NCI-H446 (cell line): Measurements from ENCODE around the gene LY86.
A peak's percentile ranks its signal among the peaks of the same experiment; 100 is the strongest.
"Not testable (repeated sequence)": the region's sequence is repeated elsewhere in the genome, so short reads cannot be mapped to it uniquely, and the experiment has no call there.

Experiments used
- DNase-seq, 2 experiments: peaks; one replicate each; lab custom pipeline; 2025; lab: John Stamatoyannopoulos, UW

LY86 gene

DNA sequence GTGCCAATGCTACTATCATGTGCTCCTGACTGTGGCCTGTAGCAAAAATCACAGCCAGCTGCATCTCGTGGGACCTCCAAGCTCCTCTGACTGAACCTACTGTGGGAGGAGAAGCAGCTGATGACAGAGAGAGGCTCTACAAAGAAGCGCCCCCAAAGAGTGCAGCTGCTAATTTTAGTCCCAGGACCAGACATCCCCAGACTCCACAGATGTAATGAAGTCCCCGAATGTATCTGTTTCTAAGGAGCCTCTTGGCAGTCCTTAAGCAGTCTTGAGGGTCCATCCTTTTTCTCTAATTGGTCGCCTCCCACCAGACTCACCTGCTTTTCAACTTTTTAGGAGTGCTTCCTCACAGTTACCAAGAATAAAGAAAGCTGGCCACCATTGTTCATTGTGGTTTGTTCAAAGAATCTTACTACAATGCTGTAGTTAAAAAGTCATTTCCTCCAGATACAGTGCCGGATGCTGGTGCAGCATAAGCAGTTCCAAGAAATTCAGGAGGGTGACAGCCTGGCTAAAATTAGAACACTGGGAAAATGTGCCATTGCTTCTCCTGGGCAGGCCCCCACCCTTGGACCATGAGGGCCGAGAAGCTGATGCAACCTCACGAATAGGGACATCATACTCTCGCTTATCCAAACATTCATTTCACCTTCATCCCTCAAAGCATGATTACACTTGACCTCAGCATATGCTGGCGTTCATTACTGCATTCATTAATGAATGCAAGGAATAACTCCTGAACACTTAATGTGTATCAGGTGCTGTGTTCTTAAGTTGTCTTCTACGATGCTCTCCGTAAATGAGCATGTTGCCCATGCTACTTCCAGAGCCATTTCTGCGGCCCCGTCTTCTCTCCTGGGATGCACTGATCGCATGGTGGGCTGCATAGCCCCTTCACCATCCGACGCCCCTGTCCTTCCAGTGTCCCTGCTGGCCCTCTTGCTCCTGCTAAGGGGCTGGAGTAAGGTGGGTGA lies 66.4 kb downstream of the LY86 start:
- DNase-seq, result no peak

DNA sequence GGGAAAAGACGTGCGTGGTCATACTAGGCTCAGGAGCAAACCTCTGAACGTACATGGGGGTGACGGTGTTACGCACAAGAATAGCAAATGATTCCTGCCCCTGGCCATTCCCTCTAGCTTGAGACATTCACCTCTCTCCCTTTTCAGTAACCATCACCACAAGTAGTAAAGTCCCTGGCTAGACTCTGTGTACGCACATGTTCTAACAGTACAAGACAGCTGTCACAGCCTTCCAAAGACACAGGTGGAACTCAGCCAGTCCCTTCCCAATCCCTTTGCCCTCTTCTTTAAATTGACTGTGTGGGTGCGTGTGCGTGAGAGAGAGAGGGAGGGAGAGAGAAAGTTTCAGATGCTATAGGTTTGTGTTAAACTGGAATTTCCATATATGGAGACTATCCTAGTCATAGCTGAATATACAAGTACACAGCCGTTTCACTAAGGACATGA lies 67.3 kb downstream of the LY86 start:
- DNase-seq, result no peak

DNA sequence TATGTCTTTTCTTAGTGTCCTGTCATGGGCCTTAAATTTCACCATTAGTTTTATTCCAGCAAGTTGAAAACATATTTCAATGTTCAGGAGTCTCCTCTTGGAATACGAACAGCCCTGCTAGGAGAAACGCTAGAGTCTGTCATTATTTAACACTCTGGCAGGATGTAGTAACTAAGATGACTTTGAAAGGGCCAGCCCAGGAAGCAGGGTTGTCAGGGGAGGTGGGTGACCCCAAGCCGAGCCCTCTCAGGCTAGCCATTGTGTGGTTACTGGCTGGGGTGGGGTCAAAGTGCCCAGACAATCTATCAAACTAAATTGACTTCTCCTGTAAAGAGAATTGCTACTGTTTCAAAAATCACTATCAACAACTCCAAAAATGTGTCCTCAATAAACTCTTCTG lies 67.8 kb downstream of the LY86 start:
- DNase-seq, result no peak

DNA sequence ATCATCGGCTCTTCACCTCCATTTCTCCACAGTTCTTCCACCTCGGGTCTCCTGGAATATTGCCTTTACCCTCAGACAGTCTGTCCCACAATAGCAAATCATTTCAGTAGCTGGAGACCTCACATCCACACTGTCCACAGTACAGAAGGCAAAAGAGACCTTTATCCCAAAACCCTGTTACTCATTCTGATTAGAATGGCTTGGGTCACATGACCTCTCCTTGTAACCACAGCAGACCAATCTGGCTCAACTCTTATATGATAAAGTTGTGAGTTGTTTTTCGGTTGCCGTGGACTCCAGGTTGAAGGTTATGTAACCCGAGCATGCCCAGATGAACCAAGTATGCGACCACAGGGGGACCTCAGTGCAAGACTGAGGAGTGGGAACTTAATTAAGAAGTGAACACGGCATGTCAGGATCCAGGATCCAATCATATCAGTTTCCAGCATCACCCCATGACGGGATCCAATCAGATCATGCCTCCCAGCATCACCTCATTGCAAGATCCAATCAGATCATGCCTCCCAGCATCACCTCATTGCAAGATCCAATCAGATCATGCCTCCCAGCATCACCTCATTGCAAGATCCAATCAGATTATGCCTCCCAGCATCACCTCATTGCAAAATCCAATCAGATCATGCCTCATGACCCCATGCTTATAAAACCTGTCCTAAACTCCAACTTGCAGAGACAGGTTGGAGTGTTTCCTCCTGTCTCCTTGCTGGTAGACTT lies 68.7 kb downstream of the LY86 start:
- no peak for DNase-seq

DNA sequence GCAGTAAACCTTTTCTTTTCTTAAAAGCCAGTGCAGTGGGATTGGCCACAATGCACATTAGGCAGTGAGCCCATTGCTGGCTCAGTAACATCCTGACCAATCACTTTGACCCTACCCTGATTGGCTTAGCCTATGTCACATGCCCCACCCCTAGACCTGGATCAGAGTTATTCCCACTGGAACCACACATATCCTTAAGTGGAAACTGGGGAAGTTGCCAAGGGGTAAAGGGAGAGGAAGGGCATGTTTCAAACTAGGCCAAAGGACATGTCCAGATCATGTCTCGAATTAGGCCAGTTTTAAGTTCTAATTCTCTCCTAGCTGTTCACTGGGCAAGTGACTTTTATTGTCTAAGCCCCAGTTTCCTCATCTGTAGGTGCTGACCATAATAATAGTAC lies 69.3 kb downstream of the LY86 start:
- no peak for DNase-seq

DNA sequence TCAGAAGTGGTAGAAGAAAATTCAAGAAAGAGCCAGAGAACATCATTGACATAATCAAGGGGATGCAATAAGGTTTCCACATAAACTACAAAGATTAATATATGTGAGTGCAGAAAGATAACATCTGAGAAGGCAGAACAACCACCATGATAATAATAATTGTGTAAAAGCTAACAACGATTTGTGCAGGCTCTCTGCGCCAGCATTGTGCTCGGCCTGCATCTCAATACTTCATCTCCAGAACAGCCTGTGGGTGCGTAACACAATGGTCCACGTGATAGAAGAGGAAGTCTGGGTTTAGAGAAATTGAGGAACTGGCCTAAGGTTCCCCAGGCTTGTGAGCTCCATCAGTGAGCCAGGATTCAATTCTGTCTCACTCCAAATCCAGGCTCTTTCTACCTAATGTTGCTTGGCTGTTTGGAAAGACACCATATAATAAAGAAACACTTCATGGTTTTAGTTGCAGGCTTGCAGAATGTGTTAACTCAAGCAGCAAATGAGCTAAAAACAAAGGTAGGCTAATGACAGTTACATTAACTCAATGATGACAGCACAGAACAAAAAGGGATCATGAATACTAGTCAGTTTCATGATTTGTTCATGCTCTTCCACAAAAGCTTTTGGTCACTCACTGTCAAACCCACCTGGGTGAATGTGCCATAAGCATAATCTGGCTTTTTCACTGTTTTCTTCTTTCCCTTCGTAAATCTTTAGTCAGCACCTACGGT lies 71.2 kb downstream of the LY86 start:
- no peak for DNase-seq

DNA sequence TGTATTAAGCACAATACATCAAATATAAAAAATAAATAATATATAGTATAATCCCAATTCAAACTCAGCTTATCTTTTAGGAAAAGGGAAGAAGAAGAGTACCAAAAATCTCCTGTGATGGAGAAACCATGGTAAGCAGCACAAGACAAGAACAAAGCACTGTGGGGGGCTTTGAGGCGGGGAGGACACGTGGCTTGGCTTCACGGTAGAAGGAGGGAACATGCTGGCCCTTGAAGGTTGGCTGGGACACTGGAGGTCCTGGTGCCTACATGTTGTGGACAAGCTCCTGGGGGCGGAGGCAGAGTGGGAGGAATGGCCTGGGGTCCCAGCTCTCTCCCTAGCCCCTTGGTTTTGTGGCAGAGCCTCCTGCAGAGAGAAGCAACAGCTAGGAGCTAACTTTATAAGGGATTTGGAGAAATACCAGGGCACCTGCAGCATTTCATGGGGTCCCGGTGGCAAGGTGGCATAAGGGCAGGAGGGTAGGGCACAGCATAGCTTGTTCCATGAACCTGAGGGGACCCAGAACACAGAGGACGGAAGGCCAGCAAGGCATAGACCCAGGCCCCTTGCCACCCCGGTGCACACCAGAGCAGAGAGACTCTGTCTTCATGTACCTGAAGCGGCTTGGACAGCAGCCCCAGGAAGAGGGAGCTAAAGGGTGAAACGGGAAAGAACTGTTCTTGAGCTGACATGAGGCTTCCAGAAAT lies 72.0 kb downstream of the LY86 start:
- DNase-seq, result no peak

DNA sequence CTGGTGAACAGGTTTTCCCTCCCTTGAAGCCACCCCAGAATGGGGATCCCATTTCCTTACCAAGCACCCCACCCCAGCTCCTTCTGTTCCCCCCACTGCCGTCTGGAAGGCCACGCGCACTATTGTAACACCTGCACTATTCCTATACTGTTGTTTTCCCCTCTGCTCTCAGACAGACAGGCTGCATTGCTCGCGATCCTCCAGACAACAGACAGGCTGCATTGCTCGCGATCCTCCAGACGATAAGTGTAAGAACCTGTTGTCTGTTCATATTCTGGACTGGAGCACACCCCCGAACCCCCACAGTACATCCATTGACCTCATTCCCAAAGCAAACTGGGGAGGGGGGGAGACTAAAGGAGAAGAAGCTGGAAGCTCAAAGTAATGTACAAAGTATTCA lies 72.7 kb downstream of the LY86 start:
- no peak for DNase-seq

DNA sequence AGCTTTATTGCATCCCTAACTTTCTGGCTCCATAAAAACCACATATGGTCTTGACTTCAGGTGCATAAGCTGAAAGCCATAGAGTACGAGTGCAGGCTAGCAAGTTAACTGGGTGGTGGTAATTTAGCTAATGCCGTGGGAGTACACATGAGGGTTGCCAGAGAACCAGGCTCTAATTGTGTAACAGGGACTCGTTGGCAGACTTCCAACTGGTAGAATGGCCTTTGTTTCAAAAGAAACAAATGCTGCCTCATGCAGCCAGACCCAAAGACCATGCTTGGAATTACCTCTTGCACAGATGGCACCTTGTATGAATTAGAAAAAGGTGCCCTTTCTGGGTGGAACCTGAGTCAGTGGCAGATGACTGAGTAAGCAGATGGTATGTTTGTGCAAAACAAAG lies 73.2 kb downstream of the LY86 start:
- DNase-seq, result peak; percentile 64 to 87

DNA sequence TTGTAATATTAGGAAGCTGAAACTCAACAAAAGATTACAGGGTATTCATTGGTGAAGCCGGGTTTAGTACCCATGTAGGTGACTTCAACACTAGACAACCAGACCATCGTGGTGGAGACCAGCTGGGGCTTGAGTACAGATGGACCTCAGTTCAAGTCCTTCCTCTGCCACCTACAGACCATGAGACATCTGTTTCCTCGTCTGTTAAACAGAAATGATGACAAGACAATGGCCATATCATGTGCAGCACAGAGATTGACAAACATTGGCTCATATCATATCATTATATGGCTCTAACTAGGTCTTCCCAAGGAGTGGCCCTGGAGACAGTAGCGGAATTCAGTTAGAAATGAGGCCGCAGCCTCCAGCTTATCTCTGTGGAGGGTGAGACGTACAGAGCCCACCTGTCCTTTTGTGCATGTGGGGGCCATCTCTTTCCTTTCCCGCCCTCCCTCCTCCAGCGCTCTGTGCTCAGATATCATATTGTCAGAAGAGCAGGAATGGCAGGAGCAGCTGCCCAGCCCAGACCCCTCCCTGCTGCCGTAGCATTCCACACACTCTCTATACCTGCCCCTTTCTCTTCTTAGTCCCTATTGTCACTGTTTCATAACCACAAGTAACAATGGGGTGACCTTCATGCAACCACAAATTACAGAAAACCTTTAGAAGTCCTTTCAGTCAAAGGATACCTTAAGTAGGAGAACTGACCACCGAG lies 75.1 kb downstream of the LY86 start:
- no peak for DNase-seq

DNA sequence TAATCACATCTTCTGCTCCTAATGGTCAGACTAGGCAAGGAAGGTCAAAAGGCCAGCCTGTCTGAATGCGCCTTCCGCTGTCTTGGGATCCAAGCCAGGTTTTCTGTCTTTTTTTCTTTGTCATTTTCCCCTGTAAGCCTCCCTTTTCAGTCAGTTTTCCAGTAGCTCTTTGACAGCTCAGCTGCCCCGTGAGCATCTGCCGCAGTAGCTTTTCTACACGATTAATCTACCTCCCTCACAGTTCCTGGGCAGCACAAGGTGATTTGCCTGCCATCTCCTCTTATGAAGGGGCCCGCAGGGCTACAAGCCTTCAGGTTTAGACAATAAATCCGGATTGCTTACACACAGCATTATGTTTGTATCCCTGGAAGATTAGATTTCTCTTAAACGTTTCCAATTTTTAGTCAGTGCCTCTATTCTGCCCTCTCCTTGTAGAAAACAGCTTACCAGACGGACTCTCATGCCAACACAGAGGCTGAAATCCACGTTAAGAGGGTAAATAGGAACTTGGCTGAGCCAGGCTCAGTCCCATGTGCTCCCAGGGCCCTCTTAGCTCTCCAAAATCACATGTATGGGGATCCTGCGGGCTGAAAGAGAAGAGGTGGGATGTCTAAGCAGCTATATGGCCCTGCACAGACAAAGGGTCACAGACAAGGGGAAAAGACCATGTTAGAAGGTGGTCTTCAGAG lies 77.2 kb downstream of the LY86 start:
- peak in 1 of 2 experiments; percentile 65 for DNase-seq

DNA sequence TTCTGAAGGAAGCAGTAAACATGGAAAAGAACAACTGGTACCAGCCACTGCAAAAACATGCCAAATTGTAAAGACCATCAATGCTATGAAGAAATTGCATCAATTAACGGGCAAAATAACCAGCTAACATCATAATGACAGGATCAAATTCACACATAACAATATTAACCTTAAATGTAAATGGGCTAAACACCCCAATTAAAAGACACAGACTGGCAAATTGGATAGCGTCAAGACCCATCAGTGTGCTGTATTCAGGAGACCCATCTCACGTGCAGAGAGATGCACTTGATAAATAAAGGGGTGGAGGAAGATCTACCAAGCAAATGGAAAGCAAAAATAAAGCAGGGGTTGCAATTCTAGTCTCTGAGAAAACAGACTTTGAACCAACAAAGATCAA lies 81.6 kb downstream of the LY86 start:
- DNase-seq, result not testable (repeated sequence)

DNA sequence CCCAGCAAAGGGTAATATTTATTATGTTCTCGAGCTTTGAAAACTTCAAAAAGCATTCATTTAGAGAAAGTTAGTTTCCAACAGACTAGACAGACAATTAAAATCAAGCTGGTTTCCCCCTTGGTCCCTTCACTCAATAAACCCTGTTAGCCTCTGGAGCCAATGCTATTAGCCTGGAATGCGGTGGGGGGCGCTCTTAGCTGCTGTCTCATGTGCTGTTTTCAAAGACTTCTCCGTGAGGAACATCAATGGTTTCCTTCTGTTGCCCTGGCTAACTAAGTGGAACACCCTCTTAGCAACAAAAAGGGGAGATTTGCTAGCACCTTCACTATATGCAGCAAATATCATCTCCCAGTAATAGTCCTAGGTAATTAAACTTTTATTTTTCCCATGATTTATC lies 86.4 kb downstream of the LY86 start:
- no peak for DNase-seq

DNA sequence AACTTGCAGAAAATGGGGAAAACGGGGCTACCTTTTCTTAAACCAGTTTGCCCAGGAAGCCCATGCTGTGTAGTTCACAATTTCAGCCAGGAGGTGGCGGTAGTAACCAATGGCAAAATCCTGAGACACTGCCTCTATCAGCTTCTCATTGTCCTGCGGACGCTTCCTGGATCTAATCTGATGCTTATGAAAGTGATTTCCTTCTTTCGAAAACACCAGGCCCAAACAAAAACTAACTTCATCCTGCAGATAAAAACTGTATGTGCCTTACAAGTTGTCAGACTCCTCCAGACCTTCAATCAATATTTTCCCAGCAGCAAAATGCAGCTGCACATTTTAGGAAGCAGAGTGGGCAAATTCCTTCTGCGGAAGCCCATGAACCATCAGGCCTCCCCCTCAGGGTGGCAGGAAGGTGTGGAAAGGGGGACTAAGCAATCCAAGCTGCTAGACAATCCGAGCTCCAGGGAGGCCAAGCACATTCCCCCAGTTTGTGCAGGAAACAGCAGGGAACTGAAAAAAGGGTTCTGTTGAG lies 88.5 kb downstream of the LY86 start:
- peak; percentile 52 to 82 for DNase-seq

DNA sequence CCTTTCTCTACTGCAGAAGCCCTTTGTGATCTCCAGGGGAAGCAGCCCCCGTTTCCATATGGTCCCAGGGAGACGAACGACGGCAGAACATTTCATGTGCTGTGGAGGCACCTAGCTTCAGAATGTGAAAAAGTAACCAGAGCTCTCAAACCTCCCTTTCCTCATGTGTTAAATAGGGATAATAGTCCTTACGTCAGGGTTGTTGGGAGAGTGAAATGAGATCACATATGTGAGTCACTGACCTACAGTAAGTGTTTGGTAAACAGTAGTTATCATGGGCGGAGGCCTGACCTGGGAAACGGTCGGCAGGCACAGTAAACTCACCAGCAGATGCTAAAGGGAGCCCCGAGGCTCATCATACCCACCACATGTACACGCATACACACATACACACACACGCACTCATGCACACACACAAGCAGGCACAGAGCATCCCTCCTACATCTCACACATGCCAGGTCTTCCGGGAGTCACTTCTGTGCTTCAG lies 89.7 kb downstream of the LY86 start:
- DNase-seq, result no peak

DNA sequence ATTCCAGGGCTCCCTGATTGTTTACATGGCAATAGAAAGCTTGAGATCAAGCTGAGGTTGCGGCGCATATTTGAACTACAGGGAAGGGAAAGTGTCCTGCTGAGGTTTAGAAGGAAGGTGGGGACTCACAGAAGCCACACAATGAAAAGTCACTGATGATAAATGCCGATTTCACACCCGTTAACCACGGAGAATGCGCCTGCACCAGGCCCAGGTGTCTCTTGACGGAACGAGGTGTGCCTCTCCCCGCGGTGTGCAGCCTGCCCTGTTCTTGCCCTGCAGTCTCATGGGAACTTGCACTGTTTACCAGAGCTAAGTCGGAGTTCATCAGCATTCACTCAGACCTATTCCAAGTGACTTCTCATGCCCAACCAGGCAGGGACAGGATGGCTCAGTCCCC lies 90.3 kb downstream of the LY86 start:
- DNase-seq, result no peak

DNA sequence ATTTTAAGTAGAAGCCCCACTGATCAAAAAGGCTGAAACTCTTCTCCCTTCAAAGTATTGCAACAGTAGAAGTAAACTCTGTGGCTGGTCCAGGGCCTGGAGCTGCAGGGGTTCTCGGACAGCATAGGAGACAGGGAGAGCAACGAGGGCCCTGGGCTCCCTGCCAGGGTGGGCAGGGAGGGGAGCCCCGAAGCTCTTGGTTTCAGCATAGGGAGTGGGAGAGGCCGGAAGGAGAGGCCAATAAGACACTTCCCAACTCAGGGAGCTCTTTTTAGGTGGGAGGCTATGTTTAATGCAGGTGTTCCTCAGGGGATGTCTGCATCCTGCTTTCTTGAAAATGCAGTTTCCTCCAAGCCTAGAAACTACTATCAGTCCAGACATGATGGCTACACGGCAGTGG lies 91.1 kb downstream of the LY86 start:
- DNase-seq, result no peak

DNA sequence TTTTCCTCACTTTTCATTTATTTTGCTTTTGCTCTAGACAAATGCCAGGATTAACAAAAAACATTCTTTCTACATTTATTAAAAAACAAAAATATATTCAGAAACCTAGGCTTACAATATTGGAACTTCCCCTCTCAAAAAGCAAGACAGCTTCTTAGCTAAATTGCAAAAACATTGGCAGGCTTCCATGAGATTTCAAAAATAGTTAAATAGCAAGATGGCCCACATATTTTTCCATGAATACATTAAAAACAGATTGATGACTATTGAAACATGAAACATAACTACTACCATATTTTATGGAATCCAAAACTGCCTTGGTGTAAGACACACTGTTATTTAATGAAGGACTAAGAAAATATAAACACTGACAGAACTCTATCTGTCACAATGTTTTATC lies 92.0 kb downstream of the LY86 start:
- peak in 1 of 2 experiments; percentile 43 for DNase-seq

DNA sequence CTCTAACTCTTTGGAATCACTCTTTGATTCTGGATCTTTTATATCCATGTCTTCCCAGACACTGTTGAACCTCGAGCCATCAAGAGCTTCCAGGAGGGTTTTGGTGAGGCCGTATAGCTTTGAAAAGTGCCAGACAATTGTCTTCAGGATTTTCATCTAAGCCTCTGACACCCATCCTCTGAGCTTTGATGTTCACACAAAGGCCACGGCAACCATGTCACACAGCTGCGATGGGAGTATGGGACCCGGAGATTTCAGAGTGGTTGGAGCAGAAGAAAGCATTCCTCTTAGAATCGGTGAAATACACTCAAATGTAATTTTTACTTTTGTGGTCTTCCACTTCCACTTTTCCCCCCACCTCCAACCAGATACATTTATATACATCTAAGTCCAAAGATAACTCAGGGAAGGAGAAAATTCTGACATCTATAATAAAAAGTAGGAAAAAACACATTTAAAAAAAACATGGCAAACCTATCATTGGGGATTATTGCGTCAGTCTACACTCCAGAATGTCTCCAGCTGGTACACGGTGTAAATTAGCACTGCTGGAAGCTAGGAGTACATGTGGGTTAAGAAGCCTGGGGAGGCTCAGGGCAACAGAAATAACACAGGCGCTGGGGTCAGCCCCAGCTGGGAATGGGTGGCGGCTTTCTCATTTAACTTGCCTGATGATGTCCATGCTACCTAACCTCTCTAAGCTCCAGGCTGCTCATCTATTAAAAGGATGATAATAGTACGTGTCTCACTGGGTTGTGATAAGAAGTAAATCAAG lies 92.7 kb downstream of the LY86 start:
- DNase-seq, result no peak
